Ramos (cell line): ENCODE data around the gene ZNF695.

Experiments used
- in situ Hi-C: fragments of 300-500 bp; cut with MboI; formaldehyde crosslinking; loops from one replicate; pipeline ENCODE4 v1.14.3; 2022; ENCODE audit warnings: low sequenced_read_pairs; ENCODE audit not compliant: unreplicated experiment

ZNF695 gene

DNA sequence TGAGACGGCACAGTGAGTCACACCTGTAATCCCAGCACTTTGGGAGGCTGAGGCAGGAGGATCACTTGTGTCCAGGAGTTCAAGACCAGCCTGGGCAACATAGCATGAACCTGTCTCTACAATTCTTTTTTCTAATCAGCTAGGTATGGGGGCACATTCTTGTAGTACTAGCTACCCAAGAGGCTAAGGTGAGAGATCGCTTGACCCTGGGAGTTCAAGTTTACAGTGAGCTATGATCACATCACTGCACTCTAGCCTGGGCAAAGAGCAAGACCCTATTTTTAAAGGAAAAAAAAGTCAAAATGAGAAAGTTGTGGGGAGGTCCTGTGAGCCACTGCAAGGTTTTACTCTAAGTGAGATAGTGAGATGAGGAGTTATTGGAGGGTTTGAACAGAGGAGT is 41.4 kb downstream of the ZNF695 start:
- in situ Hi-C loops: no loop called here

DNA sequence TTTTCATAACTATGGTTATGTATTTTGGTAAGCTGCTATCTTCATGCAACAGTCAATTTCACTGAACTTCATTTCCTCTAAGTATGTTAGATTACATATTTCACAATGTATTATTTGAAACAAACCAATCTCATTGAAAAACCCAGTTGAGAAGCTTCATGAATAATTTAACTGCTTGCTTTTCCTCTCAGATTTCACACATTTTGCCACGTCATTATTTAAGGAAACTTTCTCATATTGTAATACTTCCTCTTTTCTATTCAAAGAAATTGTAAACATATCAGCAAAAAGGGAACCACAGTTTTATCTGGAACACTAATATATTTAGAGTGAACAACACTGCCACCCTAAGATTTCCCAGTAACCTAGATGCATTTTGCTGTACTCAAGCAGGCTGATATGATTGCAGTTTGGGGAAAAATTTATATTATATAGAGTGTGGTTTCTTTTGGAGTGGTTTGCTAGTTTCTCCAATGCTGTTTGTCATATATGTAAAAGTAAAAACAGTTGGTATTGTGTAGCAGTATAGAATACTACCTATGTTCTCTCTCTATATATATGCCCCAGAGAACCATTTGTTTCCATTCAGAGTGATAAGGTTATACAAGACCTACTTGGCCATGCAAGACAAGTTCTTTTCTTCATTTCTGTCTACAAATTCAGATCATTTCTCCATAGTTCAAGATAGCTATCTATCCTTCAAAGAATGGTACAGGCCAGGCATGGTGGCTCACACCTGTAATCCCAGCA is 47.7 kb downstream of the ZNF695 start:
- in situ Hi-C loops: no loop called here

DNA sequence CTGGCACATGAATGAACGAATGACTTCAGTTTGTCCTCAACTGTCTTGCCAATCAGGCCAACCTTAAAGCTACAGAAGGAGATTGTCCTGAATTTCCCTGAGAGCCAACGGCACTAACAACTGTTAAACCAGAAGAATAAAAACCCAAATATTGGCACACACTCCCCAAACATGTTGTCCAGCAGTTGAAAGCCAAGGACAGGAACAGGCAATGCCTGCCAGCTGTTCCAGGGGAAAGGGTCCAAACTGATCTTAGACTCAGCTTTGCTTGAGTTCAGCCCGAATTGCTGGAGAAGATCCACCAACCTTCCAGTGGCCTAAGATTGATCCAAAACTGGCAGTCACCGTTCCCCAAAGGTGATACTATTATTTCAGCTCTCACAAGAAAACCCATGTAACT is 53.7 kb downstream of the ZNF695 start:
- in situ Hi-C loops: no loop called here

DNA sequence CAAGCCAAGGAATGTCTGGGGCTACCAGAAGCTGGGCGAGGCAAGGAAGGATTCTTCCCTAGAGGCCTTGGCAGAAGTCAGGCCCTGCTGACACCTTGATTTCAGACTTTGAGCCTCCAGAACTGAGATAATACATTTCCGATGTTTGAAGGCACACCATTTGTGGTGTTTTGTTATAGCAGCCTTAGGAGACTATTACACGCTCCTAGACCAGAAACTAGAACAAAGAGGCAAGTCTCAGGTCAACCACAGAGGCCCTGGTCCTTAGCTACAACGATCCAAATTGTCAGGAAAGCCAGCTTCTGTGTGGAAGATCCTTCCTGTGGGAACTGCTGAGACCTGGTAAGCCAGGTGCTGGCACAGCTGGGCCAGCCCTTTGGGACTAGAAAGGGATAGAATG is 56.4 kb downstream of the ZNF695 start:
- in situ Hi-C loops: no loop called here

DNA sequence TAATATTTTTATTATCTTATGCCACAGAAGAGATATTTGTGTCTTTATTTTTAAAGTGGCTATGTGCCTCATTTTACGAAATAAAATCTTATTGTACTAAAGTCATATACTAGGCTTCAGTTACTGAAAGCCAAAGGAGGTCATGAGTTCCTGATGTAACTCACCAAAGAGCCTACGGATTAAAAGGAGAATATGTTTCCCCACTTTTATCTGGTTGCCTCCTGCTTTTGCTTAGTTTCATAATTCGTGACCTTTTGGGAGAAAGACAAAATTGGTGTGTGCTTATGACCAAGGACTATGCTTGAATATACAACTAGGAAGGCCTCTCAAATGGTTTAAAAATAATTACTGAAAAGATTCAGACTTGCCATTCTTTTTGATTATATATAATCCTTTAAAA is 57.9 kb downstream of the ZNF695 start:
- in situ Hi-C loops: no loop called here

DNA sequence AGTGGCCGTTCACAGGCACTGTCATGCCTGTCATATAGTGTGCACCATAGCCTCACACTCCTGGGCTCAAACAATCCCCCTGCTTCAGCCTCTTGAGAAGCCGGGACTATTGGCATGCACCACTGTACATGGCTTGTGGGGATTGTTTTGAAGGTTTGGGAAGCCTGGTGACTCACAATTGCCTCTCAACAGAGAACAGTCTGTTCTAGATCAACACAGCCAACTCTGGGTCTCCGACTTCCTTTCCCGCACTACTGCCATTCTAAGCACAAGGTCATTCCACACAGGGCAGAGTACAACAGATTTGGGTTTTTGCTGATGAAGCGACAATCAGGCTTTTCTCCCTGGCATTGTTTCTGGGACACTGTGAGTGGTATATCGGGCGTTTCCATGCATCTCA is 60.6 kb downstream of the ZNF695 start:
- in situ Hi-C loops: no loop called here

DNA sequence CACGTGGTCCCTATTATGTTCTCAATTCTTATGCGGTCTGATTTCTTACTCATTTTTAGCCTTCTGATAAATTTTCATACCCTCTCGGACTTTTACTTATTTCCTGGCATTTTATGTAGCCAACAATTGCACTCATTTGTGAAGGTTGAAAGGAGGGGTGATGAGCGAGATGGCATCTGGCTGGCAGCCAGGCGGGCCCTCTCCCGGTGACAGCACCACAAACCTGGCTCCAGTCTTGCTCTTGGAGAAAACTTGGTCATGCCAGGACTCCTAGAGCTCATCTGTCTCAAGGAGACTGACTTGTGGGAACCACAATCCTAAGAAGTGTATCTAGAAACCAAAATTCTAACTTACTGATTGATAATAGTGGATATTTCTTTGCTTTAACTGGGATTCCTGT is 61.5 kb downstream of the ZNF695 start:
- in situ Hi-C loops: no loop called here
